NK-92 (cell line): ENCODE data around the gene RHEX.
"Not testable (repeated sequence)": the region's sequence is repeated elsewhere in the genome, so short reads cannot be mapped to it uniquely, and the experiment has no call there.

Source experiments
- DNase-seq: peaks from one replicate; lab custom pipeline; 2025; ENCODE audit not compliant: unreplicated experiment; lab: John Stamatoyannopoulos, UW

RHEX gene

GRCh38 chr1:206030191-206030590 is 22.8 kb upstream of the RHEX start:
- no peak for DNase-seq

GRCh38 chr1:206030714-206031113 is 22.3 kb upstream of the RHEX start:
- DNase-seq: no peak

GRCh38 chr1:206032380-206033140 is 20.4 kb upstream of the RHEX start:
- DNase-seq: no peak

- DNase-seq: no peak
Measured at GRCh38 chr1:206035027-206035426, 17.9 kb upstream of the RHEX start.

GRCh38 chr1:206036663-206037455 is 16.1 kb upstream of the RHEX start:
- no peak for DNase-seq

- DNase-seq: no peak
Measured at GRCh38 chr1:206037581-206037980, 15.4 kb upstream of the RHEX start.

GRCh38 chr1:206039046-206039973 is 13.7 kb upstream of the RHEX start:
- DNase-seq: no peak

- DNase-seq: no peak
Measured at GRCh38 chr1:206040328-206040727, 12.6 kb upstream of the RHEX start.

GRCh38 chr1:206041640-206042039 is 11.3 kb upstream of the RHEX start:
- DNase-seq: no peak

- DNase-seq: no peak
Measured at GRCh38 chr1:206047271-206047670, 5.7 kb upstream of the RHEX start.

GRCh38 chr1:206048582-206048981 is 4.4 kb upstream of the RHEX start:
- DNase-seq: no peak

GRCh38 chr1:206049293-206049692 is 3.7 kb upstream of the RHEX start:
- DNase-seq: no peak

- no peak for DNase-seq
Measured at GRCh38 chr1:206049919-206050600, 2.9 kb upstream of the RHEX start.

GRCh38 chr1:206050655-206051235 is 2.2 kb upstream of the RHEX start:
- no peak for DNase-seq

GRCh38 chr1:206052231-206052865 is 625 bp upstream of the RHEX start:
- not testable (repeated sequence) for DNase-seq

- not testable (repeated sequence) for DNase-seq
Measured at GRCh38 chr1:206053616-206054015, 643 bp downstream of the RHEX start.

GRCh38 chr1:206055069-206055625 is 2.2 kb downstream of the RHEX start:
- DNase-seq: not testable (repeated sequence)

GRCh38 chr1:206055639-206056323 is 2.8 kb downstream of the RHEX start:
- not testable (repeated sequence) for DNase-seq
